Right lobe of liver (tissue), 6 donors: ENCODE results near the gene TDRD3. TPM values are rescaled to one million over a fixed set of nuclear protein-coding genes. Genes with fewer than 3 reads are reported as not detected.

Experiments used
- ATAC-seq, 4 donors: fragments of 200-7000 bp; cut with Tn5 transposase; one replicate each; pipeline ENCODE4 v1.9.1; 2020; ENCODE audit warnings: mild to moderate bottlenecking in 4 of 4, moderate library complexity in 4 of 4
- DNase-seq, 3 donors: peaks; one replicate each; pipeline ENCODE4 v3.0.0-alpha.2; 2020
- H3K27ac ChIP-seq, 3 donors: fragments of 200-600 bp; one replicate each; pipeline ENCODE4 v1.8.0; 2022
- H3K27me3 ChIP-seq, 2 donors: fragments of 200-600 bp; one replicate each; pipeline ENCODE4 v1.8.0; 2022
- H3K36me3 ChIP-seq, 4 donors: fragments of 200-600 bp; sonication (generic) in 1 of 4; one replicate each; pipeline versions ENCODE4 v1.5.1 to v1.8.0; 2017 to 2022; ENCODE audit warnings: control low read depth in 1 of 4
- H3K4me1 ChIP-seq, 4 donors: fragments of 200-600 bp; sonication (generic) in 1 of 4; one replicate each; pipeline versions ENCODE4 v1.5.1 to v1.8.0; 2017 to 2022; ENCODE audit warnings: control low read depth in 1 of 4
- H3K4me3 ChIP-seq, 3 donors: fragments of 200-600 bp; one replicate each; pipeline ENCODE4 v1.8.0; 2022
- H3K9me3 ChIP-seq, 4 donors: fragments of 200-600 bp; sonication (generic) in 1 of 4; one replicate each; pipeline versions ENCODE4 v1.5.1 to v1.8.0; 2017 to 2022; ENCODE audit warnings: control low read depth in 1 of 4
- POLR2A ChIP-seq: fragments of 450-650 bp; IDR thresholded peaks from one replicate; pipeline ENCODE4 v1.6.1; 2017; ENCODE audit warnings: antibody characterized with exemption, mild to moderate bottlenecking
- WGBS: methylation state at CpG from one replicate; pipeline ENCODE4 v1.1.6; 2018; ENCODE audit warnings: low coverage, low lambda C conversion rate; ENCODE audit not compliant: insufficient coverage; ENCODE audit errors: missing lambda C conversion rate; 5-methylcytosine and 5-hydroxymethylcytosine counted together
- intact Hi-C, 2 donors: fragments of 100-400 bp; cut with DNase I; formaldehyde crosslinking; loops; one replicate each; pipeline versions ENCODE4 v1.11.2 to v1.14.1; 2022
- total RNA-seq, 6 experiments: library from RNA; depleted of rRNA in 2 of 6; stranded (reverse); fragments of >200 nt in 2 of 6; fragmentation: NEBNext Ultra II Directional in 3 of 6; extraction: Animal tissue kit (Norgen Biotek cat#: 25700) in 3 of 6; gene quantifications; one replicate each; pipeline versions ENCODE4 v1.1.0 to v1.2.4, GENCODE V29; 2016 to 2023
- TF ChIP-seq, protein P1 (sequence below), 4 donors: fragments of 200-600 bp in 3 of 4; fragments of 450-650 bp in 1 of 4; IDR thresholded peaks; one replicate each; pipeline versions ENCODE4 v1.5.1 to v1.8.0; 2016 to 2022; ENCODE audit warnings: antibody characterized with exemption in 4 of 4, mild to moderate bottlenecking in 2 of 4
- donor health status: DM: no; HTN: yes; CAD: no.
- donor health status: DM: no; HTN: no; CAD: no.
- donor health status: DM: no; HTN: no; CAD: no.
- donor health status: DM: no; HTN: yes; CAD: no.
- donor health status: DM: no; HTN: yes; CAD: no.

TDRD3 gene
- total RNA-seq, 6 experiments from 2014 or later = 9.6 to 12.8 (median 11.4) TPM

DNA sequence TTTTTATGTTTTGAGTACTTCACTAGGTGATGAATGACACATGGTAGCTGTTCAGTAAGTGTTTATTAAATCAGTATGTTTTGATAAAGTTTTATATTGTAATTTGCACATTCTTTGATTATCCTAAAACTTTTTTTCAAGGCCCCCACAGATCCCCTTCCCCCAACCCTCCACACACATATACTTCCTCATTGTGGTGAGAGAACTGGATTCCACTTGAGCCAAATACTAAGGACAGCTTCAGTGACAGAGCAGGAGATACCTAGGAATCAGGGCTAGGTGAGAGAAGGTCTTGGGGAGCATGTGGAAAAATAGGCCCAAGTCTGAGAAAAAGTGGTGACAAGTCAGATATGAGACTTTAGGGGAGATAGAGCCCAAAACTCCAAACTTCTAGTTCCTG is 174.6 kb downstream of the TDRD3 start:
- ATAC-seq (no peak), DNase-seq (no peak)
- no peaks in the 10 kb centered on the region for H3K9me3 ChIP-seq
- intact Hi-C loops = no loop called here
- H3K27ac ChIP-seq = no peak overlapping the region
- H3K27me3 ChIP-seq = no peaks in the 10 kb centered on the region
- no peaks in the 10 kb centered on the region for H3K4me1 ChIP-seq
- peaks cover 0 to 4% (median under 1%) of the 10 kb centered on the region in 4 donors for H3K36me3 ChIP-seq
- TF ChIP-seq, protein P1, sequence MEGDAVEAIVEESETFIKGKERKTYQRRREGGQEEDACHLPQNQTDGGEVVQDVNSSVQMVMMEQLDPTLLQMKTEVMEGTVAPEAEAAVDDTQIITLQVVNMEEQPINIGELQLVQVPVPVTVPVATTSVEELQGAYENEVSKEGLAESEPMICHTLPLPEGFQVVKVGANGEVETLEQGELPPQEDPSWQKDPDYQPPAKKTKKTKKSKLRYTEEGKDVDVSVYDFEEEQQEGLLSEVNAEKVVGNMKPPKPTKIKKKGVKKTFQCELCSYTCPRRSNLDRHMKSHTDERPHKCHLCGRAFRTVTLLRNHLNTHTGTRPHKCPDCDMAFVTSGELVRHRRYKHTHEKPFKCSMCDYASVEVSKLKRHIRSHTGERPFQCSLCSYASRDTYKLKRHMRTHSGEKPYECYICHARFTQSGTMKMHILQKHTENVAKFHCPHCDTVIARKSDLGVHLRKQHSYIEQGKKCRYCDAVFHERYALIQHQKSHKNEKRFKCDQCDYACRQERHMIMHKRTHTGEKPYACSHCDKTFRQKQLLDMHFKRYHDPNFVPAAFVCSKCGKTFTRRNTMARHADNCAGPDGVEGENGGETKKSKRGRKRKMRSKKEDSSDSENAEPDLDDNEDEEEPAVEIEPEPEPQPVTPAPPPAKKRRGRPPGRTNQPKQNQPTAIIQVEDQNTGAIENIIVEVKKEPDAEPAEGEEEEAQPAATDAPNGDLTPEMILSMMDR (IDR thresholded peaks at IDR 0.05) = no peak
- no peak for TF ChIP-seq POLR2A
- no peak overlapping the region for H3K4me3 ChIP-seq

DNA sequence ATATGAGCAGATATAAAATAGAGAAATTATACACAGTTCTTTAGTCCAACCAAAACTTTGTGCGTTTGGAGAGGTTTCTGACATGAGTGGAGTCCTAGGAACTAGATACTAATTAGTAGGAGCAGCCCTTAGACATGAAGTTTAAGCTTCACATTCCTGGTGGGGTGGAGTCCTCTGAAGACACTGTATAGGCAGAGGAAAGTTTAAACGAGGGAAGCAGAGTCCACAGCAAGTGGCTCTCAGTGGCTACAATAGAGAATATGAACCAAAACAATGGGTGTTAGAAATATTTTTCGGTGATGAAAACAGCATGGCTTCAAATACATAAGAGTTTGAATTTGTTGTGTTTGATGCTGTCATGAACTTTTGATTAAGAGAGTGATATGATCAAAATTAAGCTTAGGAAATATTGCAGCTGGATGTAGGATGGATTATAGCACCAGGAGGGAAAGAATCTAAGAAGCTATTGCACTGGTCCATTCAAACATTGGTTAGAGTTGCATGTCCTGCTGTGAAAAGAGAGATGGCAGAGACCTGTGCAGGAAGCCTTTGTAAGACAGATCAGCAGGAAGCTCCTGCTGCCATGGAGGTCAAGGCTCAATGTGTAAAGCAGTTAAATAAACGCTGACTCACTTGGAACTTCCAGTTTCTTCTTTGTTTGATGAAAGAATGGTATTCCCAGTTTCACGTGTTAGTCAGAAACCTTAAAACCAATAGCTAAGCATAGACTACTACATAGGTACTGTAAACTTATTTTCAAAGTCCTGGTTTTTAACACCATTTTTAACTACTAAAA is 175.2 kb downstream of the TDRD3 start:
- DNase-seq (no peak), ATAC-seq (peak in 1 of 4 donors; percentile 85)
- WGBS = 69% methylated on average over 5 of the region's 5 CpGs
- Histone ChIP-seq H3K4me1 (no peaks in the 10 kb centered on the region), H3K27ac (no peak overlapping the region), H3K9me3 (no peaks in the 10 kb centered on the region), H3K27me3 (no peaks in the 10 kb centered on the region), H3K36me3 (peaks cover 0 to 4% (median under 1%) of the 10 kb centered on the region in 4 donors), H3K4me3 (no peak overlapping the region)
- TF ChIP-seq, protein P1 (IDR thresholded peaks at IDR 0.05) = no peak
- TF ChIP-seq POLR2A = no peak
- intact Hi-C loops = no loop called here

DNA sequence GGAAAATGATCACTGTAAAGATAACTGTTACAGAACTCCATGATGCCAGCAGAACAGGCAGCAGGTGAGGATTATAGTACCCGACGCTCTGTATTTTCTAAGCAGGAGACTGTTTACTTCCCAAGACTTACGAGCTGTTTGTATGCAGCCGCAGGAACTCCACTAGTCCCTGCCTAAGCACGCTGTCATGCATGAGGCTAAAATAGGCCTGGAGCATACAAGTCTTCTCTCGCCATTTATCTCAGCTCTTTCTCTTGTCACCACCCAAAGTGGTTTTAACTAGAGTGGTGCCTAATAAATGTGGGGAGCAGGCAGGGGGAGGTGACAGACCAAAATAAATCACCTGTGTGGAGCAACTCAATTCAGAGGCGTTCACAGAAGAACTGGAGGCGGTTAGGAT is 175.8 kb downstream of the TDRD3 start:
- no peak overlapping the region for H3K4me3 ChIP-seq
- ATAC-seq (no peak), DNase-seq (no peak)
- intact Hi-C loops = no loop called here
- 93% methylated on average over 7 of the region's 8 CpGs for WGBS
- H3K4me1 ChIP-seq = no peaks in the 10 kb centered on the region
- H3K27me3 ChIP-seq = no peaks in the 10 kb centered on the region
- no peaks in the 10 kb centered on the region for H3K9me3 ChIP-seq
- TF ChIP-seq POLR2A = no peak
- TF ChIP-seq, protein P1 (IDR thresholded peaks at IDR 0.05) = no peak
- peaks cover 0 to 4% (median under 1%) of the 10 kb centered on the region in 4 donors for H3K36me3 ChIP-seq
- no peak overlapping the region for H3K27ac ChIP-seq

DNA sequence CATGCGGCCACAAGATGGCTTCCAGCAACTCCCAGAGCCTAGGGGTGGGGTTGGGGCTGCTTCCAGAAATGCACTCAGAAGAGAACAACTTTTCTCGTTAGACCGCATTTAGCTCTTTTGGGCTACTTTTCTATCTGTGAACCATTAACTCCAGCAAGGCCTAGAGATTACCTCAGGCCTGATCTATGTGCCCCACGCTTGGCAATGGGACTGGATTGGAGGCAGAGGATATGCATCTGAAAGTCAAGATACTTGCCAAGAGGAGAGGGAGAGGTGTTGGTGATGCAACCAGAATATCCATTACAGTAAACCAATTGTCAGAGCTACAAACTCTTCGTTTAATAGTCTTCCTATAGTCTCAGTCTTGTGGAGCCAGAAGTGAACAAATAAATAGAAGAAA is 177.7 kb downstream of the TDRD3 start:
- DNase-seq (no peak), ATAC-seq (no peak)
- intact Hi-C loops = no loop called here
- no peaks in the 10 kb centered on the region for H3K27me3 ChIP-seq
- no peak overlapping the region for H3K4me3 ChIP-seq
- H3K36me3 ChIP-seq = peaks cover 0 to 2% (median under 1%) of the 10 kb centered on the region in 4 donors
- H3K9me3 ChIP-seq = no peaks in the 10 kb centered on the region
- TF ChIP-seq POLR2A = no peak
- TF ChIP-seq, protein P1 (IDR thresholded peaks at IDR 0.05) = no peak
- H3K4me1 ChIP-seq = no peaks in the 10 kb centered on the region
- WGBS = 93% methylated on average over 4 of the region's 5 CpGs
- no peak overlapping the region for H3K27ac ChIP-seq
